Left renal pelvis (tissue), 4 donors: ENCODE measurements around the gene SLC41A2. TPM values are rescaled to one million over a fixed set of nuclear protein-coding genes. Genes with fewer than 3 reads are reported as not detected.
"Not testable (repeated sequence)": the region's sequence is repeated elsewhere in the genome, so short reads cannot be mapped to it uniquely, and the experiment has no call there.

ENCODE experiments used
- DNase-seq, 4 donors: peaks; one replicate each; pipeline ENCODE4 v3.0.0-alpha.2; 2013; ENCODE audit warnings: low read depth in 4 of 4, low spot score in 3 of 4
- polyA plus RNA-seq, 4 donors: library from polyadenylated mRNA; unstranded; fragments of 120-200 nt; gene quantifications; one replicate each; pipeline ENCODE4 v1.2.1, GENCODE V29; 2013; ENCODE audit not compliant: insufficient read length in 4 of 4

The SLC41A2 gene
- polyA plus RNA-seq, 4 donors = 4.3 to 12.4 (median 5.7) TPM

GRCh38 chr12:104964856-104965205 lies 6.7 kb upstream of the SLC41A2 start:
- DNase-seq = no peak

GRCh38 chr12:104964167-104964855 lies 6.2 kb upstream of the SLC41A2 start:
- DNase-seq = no peak

- DNase-seq = no peak
These were observed 5.7 kb upstream of the SLC41A2 start for GRCh38 chr12:104963757-104964156.

- DNase-seq = no peak
These were observed 2.4 kb upstream of the SLC41A2 start for GRCh38 chr12:104960464-104960863.

- DNase-seq = no peak
These were observed 1.3 kb upstream of the SLC41A2 start for GRCh38 chr12:104959335-104959841.

GRCh38 chr12:104958805-104959334 lies 780 bp upstream of the SLC41A2 start:
- DNase-seq = no peak

- no peak for DNase-seq
These were observed 430 bp downstream of the SLC41A2 start for GRCh38 chr12:104957719-104958000.

GRCh38 chr12:104956870-104957718 lies 996 bp downstream of the SLC41A2 start:
- no peak for DNase-seq

- no peak for DNase-seq
These were observed 2.4 kb downstream of the SLC41A2 start for GRCh38 chr12:104955703-104956102.

GRCh38 chr12:104953323-104953722 lies 4.8 kb downstream of the SLC41A2 start:
- no peak for DNase-seq

- no peak for DNase-seq
These were observed 5.3 kb downstream of the SLC41A2 start for GRCh38 chr12:104952816-104953215.

GRCh38 chr12:104951759-104952509 lies 6.2 kb downstream of the SLC41A2 start:
- no peak for DNase-seq

- DNase-seq = not testable (repeated sequence)
These were observed 9.4 kb downstream of the SLC41A2 start for GRCh38 chr12:104948716-104949115.

- DNase-seq = no peak
These were observed 13.8 kb downstream of the SLC41A2 start for GRCh38 chr12:104944252-104944651.

- not testable (repeated sequence) for DNase-seq
These were observed 14.7 kb downstream of the SLC41A2 start for GRCh38 chr12:104943401-104943800.

- DNase-seq = no peak
These were observed 16.0 kb downstream of the SLC41A2 start for GRCh38 chr12:104942075-104942474.

GRCh38 chr12:104941454-104941853 lies 16.6 kb downstream of the SLC41A2 start:
- no peak for DNase-seq

- DNase-seq = no peak
These were observed 19.0 kb downstream of the SLC41A2 start for GRCh38 chr12:104939089-104939488.

GRCh38 chr12:104938371-104938770 lies 19.7 kb downstream of the SLC41A2 start:
- no peak for DNase-seq

- no peak for DNase-seq
These were observed 22.2 kb downstream of the SLC41A2 start for GRCh38 chr12:104935886-104936285.

- no peak for DNase-seq
These were observed 24.3 kb downstream of the SLC41A2 start for GRCh38 chr12:104933778-104934177.
